Small intestine (tissue), 7 donors: Measurements from ENCODE around the gene NEDD1. TPM values are rescaled to one million over a fixed set of nuclear protein-coding genes. Genes with fewer than 3 reads are reported as not detected.

ENCODE experiments used
- DNase-seq, 2 donors: peaks; one replicate each; pipeline versions ENCODE4 v3.0.0 to v3.0.0-alpha.2; 2013
- FAIRE-seq: peaks from 2 replicates; lab custom pipeline; 2012; peaks lifted over from hg19 to GRCh38; lab: Jason Lieb, UNC
- H3K27ac ChIP-seq, 3 donors: one replicate each; pipeline ENCODE4 v1.5.1; 2013; ENCODE audit warnings: low read length in 2 of 3, mild to moderate bottlenecking in 2 of 3, control low read depth in 1 of 3, inconsistent platforms in 1 of 3, low read depth in 1 of 3, moderate library complexity in 1 of 3
- H3K27me3 ChIP-seq, 3 donors: one replicate each; pipeline ENCODE4 v1.6.1; 2013; ENCODE audit warnings: low read length in 3 of 3, inconsistent platforms in 1 of 3; ENCODE audit not compliant: control insufficient read depth in 3 of 3, insufficient read depth in 3 of 3
- H3K36me3 ChIP-seq, 3 donors: one replicate each; pipeline ENCODE4 v1.6.1; 2013; ENCODE audit warnings: low read length in 3 of 3, inconsistent platforms in 1 of 3, low read depth in 1 of 3, mild to moderate bottlenecking in 1 of 3, moderate library complexity in 1 of 3; ENCODE audit not compliant: control insufficient read depth in 3 of 3, insufficient read depth in 2 of 3
- H3K4me1 ChIP-seq, 3 donors: one replicate each; pipeline ENCODE4 v1.6.1; 2013; ENCODE audit warnings: low read length in 2 of 3, inconsistent platforms in 1 of 3, low read depth in 1 of 3, mild to moderate bottlenecking in 1 of 3, moderate library complexity in 1 of 3; ENCODE audit not compliant: control insufficient read depth in 3 of 3, insufficient read depth in 2 of 3
- H3K4me3 ChIP-seq, 3 donors: one replicate each; pipeline ENCODE4 v1.5.1; 2013; ENCODE audit warnings: low read length in 3 of 3, control low read depth in 1 of 3, inconsistent platforms in 1 of 3, low read depth in 1 of 3, mild to moderate bottlenecking in 1 of 3, moderate library complexity in 1 of 3
- H3K9me3 ChIP-seq, 2 donors: one replicate each; pipeline ENCODE4 v1.6.1; 2013; ENCODE audit warnings: low read depth in 1 of 2, low read length in 1 of 2; ENCODE audit not compliant: control insufficient read depth in 2 of 2, insufficient read depth in 1 of 2
- WGBS, 3 donors: extraction: QIAGEN DNeasy Blood & Tissue Kit; methylation state at CpG; one replicate each; pipeline ENCODE4 v1.1.7; 2013; 5-methylcytosine and 5-hydroxymethylcytosine counted together
- polyA plus RNA-seq, 4 donors: library from polyadenylated mRNA; stranded (reverse) in 3 of 4; unstranded in 1 of 4; fragments of 200-250 nt in 3 of 4; fragments of 120-200 nt in 1 of 4; gene quantifications; one replicate each; pipeline versions ENCODE4 v1.2.1 to v1.2.3, GENCODE V29; 2013
- donor health status: healthy with polysubstance abuse.
- donor health status: control.
- donor health status: control.
- donor health status: Bipolar disorder and iron deficiency.
- donor health status: healthy.

The NEDD1 gene
- polyA plus RNA-seq, 4 donors = 5.4 to 13.6 (median 7.1) TPM

DNA sequence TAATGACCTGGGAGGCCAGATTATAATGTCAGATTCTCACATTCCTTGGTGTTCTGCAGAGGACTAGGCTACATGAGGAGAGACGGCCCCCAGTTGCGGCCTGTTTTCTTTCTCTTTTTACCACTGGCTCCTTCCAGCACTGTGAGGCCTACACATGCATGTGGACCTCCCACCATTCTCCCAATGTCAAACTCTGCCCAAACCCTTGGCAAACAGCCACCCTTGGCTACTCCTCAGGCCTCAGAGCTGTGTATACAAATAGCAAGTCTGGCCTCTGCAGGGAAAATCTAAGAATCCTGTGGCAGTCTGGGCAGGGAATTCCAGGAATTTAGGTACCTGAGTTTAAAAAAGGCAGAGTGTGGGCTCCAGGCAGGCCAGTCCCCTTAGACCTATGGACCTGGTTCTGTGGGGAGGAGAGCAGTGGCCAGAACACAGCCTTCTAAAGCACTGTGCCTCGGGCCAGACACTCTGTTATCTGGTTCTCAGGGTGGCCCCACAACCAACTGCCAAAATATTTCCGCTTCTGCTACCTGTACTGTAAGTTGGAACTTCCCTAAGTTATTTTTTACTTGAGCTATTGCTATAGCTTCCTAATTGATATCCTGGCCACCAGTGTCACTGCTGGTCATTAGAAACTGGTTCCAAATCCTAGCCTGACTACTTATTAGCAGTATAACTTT, 19.9 kb upstream of the NEDD1 start:
- DNase-seq (peak in 1 of 2 donors; percentile 18), FAIRE-seq (no peak)
- 64 to 74% (median 71%) methylated on average over 4 of the region's 4 CpGs for WGBS, 3 donors

DNA sequence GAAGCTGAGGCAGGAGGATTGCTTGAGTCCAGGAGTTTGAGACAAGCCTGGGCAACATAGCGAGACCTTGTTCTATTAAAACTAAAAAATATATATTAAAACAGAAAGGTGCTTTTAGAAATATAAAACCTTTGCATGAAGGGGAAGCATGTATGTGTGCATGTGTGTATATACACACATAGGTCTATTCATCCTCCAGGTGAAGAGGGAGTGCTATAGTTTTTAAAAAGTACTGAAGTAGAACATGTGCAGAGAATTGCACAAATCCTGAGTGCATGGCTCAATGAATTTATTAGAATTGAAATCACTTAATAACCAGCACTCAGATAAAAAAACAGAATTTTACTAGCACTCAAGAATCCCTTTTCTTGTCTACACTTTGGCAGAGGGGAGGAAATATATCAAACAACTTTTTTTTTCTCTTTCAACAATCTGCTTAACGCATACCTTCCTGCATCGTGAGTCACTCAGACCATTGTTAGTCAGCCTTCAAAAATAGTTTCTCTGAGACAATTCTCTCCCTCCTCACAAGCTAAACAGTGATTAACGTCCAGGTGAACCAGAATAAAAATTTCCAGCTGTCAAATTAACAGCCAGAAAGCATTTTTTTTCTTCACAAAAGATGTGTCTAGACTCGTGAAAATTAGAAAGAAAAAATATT, 17.7 kb upstream of the NEDD1 start:
- no peak overlapping the region for H3K4me3 ChIP-seq
- FAIRE-seq (no peak), DNase-seq (no peak)
- no peaks in the 10 kb centered on the region for H3K4me1 ChIP-seq
- no peaks in the 10 kb centered on the region for H3K9me3 ChIP-seq
- no peaks in the 10 kb centered on the region for H3K36me3 ChIP-seq
- no peak overlapping the region for H3K27ac ChIP-seq
- 42 to 45% (median 43%) methylated on average over 5 of the region's 5 CpGs for WGBS, 3 donors
- H3K27me3 ChIP-seq = peaks cover 0 to 2% (median 0%) of the 10 kb centered on the region in 3 donors

More for the DNA sequence above, 19.9 kb upstream of the NEDD1 start:
- Histone ChIP-seq H3K4me1 (no peaks in the 10 kb centered on the region), H3K27me3 (peaks cover 0 to 2% (median 0%) of the 10 kb centered on the region in 3 donors), H3K4me3 (no peak overlapping the region), H3K27ac (no peak overlapping the region), H3K36me3 (no peaks in the 10 kb centered on the region), H3K9me3 (no peaks in the 10 kb centered on the region)

- no peak overlapping the region for H3K4me3 ChIP-seq
- H3K36me3 ChIP-seq = no peaks in the 10 kb centered on the region
- H3K4me1 ChIP-seq = no peaks in the 10 kb centered on the region
- H3K27me3 ChIP-seq = peaks cover 0 to 2% (median 0%) of the 10 kb centered on the region in 3 donors
- FAIRE-seq = no peak
- no peak for DNase-seq
- no peaks in the 10 kb centered on the region for H3K9me3 ChIP-seq
- WGBS, 3 donors = 78 to 89% (median 86%) methylated on average over 2 of the region's 2 CpGs
- no peak overlapping the region for H3K27ac ChIP-seq
Observed at GRCh38 chr12:96890331-96890730, 16.7 kb upstream of the NEDD1 start.

DNA sequence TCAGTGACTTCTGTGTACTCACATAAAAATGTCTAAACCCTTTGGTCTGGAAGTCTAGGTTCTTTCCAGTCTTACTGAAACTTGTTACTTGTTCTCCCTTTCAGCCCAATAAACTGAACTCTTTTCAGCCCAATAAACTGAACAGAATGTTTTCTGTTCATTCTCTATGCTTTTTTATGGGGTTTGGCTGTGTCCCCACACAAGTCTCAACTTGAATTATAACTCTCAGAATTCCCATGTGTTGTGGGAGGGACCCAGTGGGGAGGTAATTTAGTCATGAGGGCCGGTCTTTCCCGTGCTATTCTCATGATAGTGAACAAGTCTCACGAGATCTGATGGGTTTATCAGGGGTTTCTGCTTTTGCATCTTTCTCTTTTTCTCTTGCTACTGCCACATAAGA, 15.0 kb upstream of the NEDD1 start:
- 74 to 78% (median 75%) methylated on average over 3 of the region's 3 CpGs for WGBS, 3 donors
- H3K27ac ChIP-seq = no peak overlapping the region
- no peak for FAIRE-seq

GRCh38 chr12:96897421-96897820, 9.6 kb upstream of the NEDD1 start:
- H3K4me1 ChIP-seq = no peaks in the 10 kb centered on the region
- peaks cover 0 to 5% (median 0%) of the 10 kb centered on the region in 3 donors for H3K27me3 ChIP-seq
- no peaks in the 10 kb centered on the region for H3K9me3 ChIP-seq
- H3K27ac ChIP-seq = no peak overlapping the region
- WGBS, 3 donors = 54 to 67% (median 58%) methylated on average over 3 of the region's 3 CpGs
- no peaks in the 10 kb centered on the region for H3K36me3 ChIP-seq
- FAIRE-seq = no peak
- H3K4me3 ChIP-seq = no peak overlapping the region
- no peak for DNase-seq

More for the DNA sequence above, 15.0 kb upstream of the NEDD1 start:
- Histone ChIP-seq H3K4me3 (no peak overlapping the region), H3K9me3 (no peaks in the 10 kb centered on the region), H3K4me1 (no peaks in the 10 kb centered on the region), H3K36me3 (no peaks in the 10 kb centered on the region), H3K27me3 (peaks cover 0 to 2% (median 0%) of the 10 kb centered on the region in 3 donors)
- no peak for DNase-seq

DNA sequence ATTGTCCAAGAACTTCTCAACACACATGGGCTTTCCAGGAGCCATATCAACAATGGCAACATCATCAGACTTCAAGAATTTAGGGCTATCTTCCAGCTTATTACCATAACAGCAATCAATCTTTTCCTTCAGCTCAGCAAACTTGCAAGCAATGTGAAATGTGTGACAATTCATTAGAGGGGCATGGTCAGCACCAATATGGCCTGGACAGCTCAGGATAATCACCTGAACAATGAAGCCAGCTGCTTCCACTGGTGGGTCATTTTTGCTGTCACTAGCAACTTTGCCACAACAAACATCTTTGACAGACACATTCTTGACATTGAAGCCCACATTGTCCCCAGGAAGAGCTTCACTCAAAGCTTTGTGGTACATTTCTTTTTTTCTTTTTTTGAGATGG, 5.9 kb upstream of the NEDD1 start:
- Histone ChIP-seq H3K36me3 (no peaks in the 10 kb centered on the region), H3K27me3 (peaks cover 0 to 5% (median 0%) of the 10 kb centered on the region in 3 donors), H3K27ac (no peak overlapping the region), H3K4me1 (no peaks in the 10 kb centered on the region), H3K4me3 (no peak overlapping the region), H3K9me3 (no peaks in the 10 kb centered on the region)
- DNase-seq = no peak
- no peak for FAIRE-seq

- Histone ChIP-seq H3K27me3 (peaks cover 0 to 5% (median 0%) of the 10 kb centered on the region in 3 donors), H3K36me3 (no peaks in the 10 kb centered on the region), H3K9me3 (no peaks in the 10 kb centered on the region), H3K4me3 (no peak overlapping the region), H3K27ac (no peak overlapping the region), H3K4me1 (no peaks in the 10 kb centered on the region)
- no peak for DNase-seq
- WGBS, 3 donors = 69 to 77% (median 75%) methylated on average over 4 of the region's 4 CpGs
- FAIRE-seq = no peak
Observed at GRCh38 chr12:96902076-96902475, 5.0 kb upstream of the NEDD1 start.

- no peak for DNase-seq
- 5 to 32% (median 13%) methylated on average over 9 of the region's 9 CpGs for WGBS, 3 donors
- FAIRE-seq = no peak
Observed at GRCh38 chr12:96906498-96906848, 584 bp upstream of the NEDD1 start.

More at GRCh38 chr12:96906498-96906848, 584 bp upstream of the NEDD1 start:
- Histone ChIP-seq H3K9me3 (no peaks in the 10 kb centered on the region), H3K4me3 (peak overlapping the region; percentile 87 to 96 (median 87)), H3K27me3 (no peaks in the 10 kb centered on the region), H3K4me1 (peaks cover 0 to 6% (median 0%) of the 10 kb centered on the region in 3 donors), H3K27ac (peak overlapping the region; percentile 72 to 95 (median 79)), H3K36me3 (no peaks in the 10 kb centered on the region)
